Lung (tissue), 12 donors: ENCODE measurements around the gene KCNC4. TPM values are rescaled to one million over a fixed set of nuclear protein-coding genes. Genes with fewer than 3 reads are reported as not detected.

Experiments used
- ATAC-seq: fragments of 200-7000 bp; cut with Tn5 transposase; one replicate; pipeline ENCODE4 v1.9.1; 2020; ENCODE audit warnings: moderate number of reproducible peaks; ENCODE audit not compliant: insufficient read depth, low FRiP score
- DNase-seq, 3 donors: peaks; one replicate each; pipeline ENCODE4 v3.0.0-alpha.2; 2013 to 2017
- H3K27ac ChIP-seq, 2 donors: one replicate each; pipeline ENCODE4 v1.5.1; 2013; ENCODE audit warnings: mild to moderate bottlenecking in 2 of 2, moderate library complexity in 2 of 2, control low read depth in 1 of 2, inconsistent platforms in 1 of 2, low read depth in 1 of 2, low read length in 1 of 2
- H3K27me3 ChIP-seq, 3 donors: one replicate each; pipeline ENCODE4 v1.5.1; 2013; ENCODE audit warnings: low read length in 2 of 3; ENCODE audit not compliant: control insufficient read depth in 3 of 3, insufficient read depth in 3 of 3
- H3K36me3 ChIP-seq, 4 donors: one replicate each; pipeline ENCODE4 v1.5.1; 2013; ENCODE audit warnings: low read length in 4 of 4, mild to moderate bottlenecking in 1 of 4, moderate library complexity in 1 of 4; ENCODE audit not compliant: control insufficient read depth in 4 of 4, insufficient read depth in 4 of 4
- H3K4me1 ChIP-seq, 5 donors: one replicate each; pipeline ENCODE4 v1.5.1; 2013; ENCODE audit warnings: low read length in 5 of 5, mild to moderate bottlenecking in 2 of 5, moderate library complexity in 1 of 5; ENCODE audit not compliant: control insufficient read depth in 5 of 5, insufficient read depth in 5 of 5
- H3K4me3 ChIP-seq: one replicate; pipeline ENCODE4 v1.5.1; 2013; ENCODE audit warnings: mild to moderate bottlenecking, control low read depth, moderate library complexity
- H3K9ac ChIP-seq, 2 donors: one replicate each; pipeline ENCODE4 v1.5.1; 2013; ENCODE audit warnings: low read length in 2 of 2, control low read depth in 1 of 2; ENCODE audit not compliant: insufficient read depth in 1 of 2
- H3K9me3 ChIP-seq, 4 donors: one replicate each; pipeline ENCODE4 v1.5.1; 2013; ENCODE audit warnings: low read length in 3 of 4, mild to moderate bottlenecking in 1 of 4, moderate library complexity in 1 of 4; ENCODE audit not compliant: control insufficient read depth in 4 of 4, insufficient read depth in 3 of 4
- WGBS, 2 donors: extraction: QIAGEN DNeasy Blood & Tissue Kit; methylation state at CpG; one replicate each; pipeline ENCODE4 v1.1.7; 2013; 5-methylcytosine and 5-hydroxymethylcytosine counted together
- polyA plus RNA-seq, 2 donors: library from polyadenylated mRNA; stranded (reverse); fragments of 200-250 nt; gene quantifications; one replicate each; pipeline ENCODE4 v1.2.1, GENCODE V29; 2013
- total RNA-seq, 2 donors: library from RNA; depleted of rRNA in 1 of 2; stranded (reverse); fragments of >200 nt in 1 of 2; gene quantifications; one replicate each; pipeline ENCODE4 v1.2.1, GENCODE V29; 2014 to 2021
- TF ChIP-seq, protein P1 (sequence below): IDR thresholded peaks from 2 replicates; pipeline ENCODE4 v1.5.1; 2012; ENCODE audit warnings: mild to moderate bottlenecking; ENCODE audit errors: control extremely low read depth, extremely low read depth
- donor health status: control.
- donor health status: control.
- donor health status: Bipolar disorder and iron deficiency.
- donor health status: healthy.
- donor health status: DM: yes; HTN: yes; CAD: no.

KCNC4 gene
- total and polyA plus RNA-seq, 4 donors: 3.1 to 9.2 (median 3.5) TPM

GRCh38 chr1:110237386-110238152 is 27.5 kb downstream of the KCNC4 start:
- Histone ChIP-seq H3K4me1 (peaks cover 0 to 25% (median 10%) of the 10 kb centered on the region in 5 donors), H3K9me3 (peaks cover 0 to 5% (median under 1%) of the 10 kb centered on the region in 4 donors), H3K9ac (no peak overlapping the region), H3K36me3 (peaks cover 0 to 7% (median 0%) of the 10 kb centered on the region in 4 donors), H3K27me3 (peaks cover 0 to 5% (median 0%) of the 10 kb centered on the region in 3 donors), H3K27ac (no peak overlapping the region), H3K4me3 (no peak overlapping the region)
- TF ChIP-seq, protein P1, sequence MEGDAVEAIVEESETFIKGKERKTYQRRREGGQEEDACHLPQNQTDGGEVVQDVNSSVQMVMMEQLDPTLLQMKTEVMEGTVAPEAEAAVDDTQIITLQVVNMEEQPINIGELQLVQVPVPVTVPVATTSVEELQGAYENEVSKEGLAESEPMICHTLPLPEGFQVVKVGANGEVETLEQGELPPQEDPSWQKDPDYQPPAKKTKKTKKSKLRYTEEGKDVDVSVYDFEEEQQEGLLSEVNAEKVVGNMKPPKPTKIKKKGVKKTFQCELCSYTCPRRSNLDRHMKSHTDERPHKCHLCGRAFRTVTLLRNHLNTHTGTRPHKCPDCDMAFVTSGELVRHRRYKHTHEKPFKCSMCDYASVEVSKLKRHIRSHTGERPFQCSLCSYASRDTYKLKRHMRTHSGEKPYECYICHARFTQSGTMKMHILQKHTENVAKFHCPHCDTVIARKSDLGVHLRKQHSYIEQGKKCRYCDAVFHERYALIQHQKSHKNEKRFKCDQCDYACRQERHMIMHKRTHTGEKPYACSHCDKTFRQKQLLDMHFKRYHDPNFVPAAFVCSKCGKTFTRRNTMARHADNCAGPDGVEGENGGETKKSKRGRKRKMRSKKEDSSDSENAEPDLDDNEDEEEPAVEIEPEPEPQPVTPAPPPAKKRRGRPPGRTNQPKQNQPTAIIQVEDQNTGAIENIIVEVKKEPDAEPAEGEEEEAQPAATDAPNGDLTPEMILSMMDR: no peak
- no peak for ATAC-seq
- WGBS, 2 donors: 85 to 88% methylated on average over 13 of the region's 13 CpGs
- DNase-seq: no peak

- Histone ChIP-seq H3K27ac (no peak overlapping the region), H3K27me3 (peaks cover 0 to 5% (median 0%) of the 10 kb centered on the region in 3 donors), H3K4me3 (no peak overlapping the region), H3K4me1 (peaks cover 0 to 25% (median 10%) of the 10 kb centered on the region in 5 donors), H3K36me3 (no peaks in the 10 kb centered on the region), H3K9me3 (no peaks in the 10 kb centered on the region), H3K9ac (no peak overlapping the region)
- ATAC-seq (no peak), DNase-seq (peak; percentile 47 to 74 (median 70))
- WGBS, 2 donors: 66% methylated on average over 11 of the region's 11 CpGs
- TF ChIP-seq, protein P1: no peak
Measured at GRCh38 chr1:110239441-110240430, 29.6 kb downstream of the KCNC4 start.

GRCh38 chr1:110240476-110241210 is 30.5 kb downstream of the KCNC4 start:
- no peaks in the 10 kb centered on the region for H3K9me3 ChIP-seq
- DNase-seq (no peak), ATAC-seq (no peak)
- peaks cover 0 to 7% (median 0%) of the 10 kb centered on the region in 3 donors for H3K27me3 ChIP-seq
- no peak overlapping the region for H3K4me3 ChIP-seq
- no peak overlapping the region for H3K9ac ChIP-seq
- TF ChIP-seq, protein P1: no peak
- H3K4me1 ChIP-seq: peaks cover 0 to 16% (median 2%) of the 10 kb centered on the region in 5 donors
- peak overlapping the region in 1 of 2 donors; percentile 20 for H3K27ac ChIP-seq
- H3K36me3 ChIP-seq: no peaks in the 10 kb centered on the region
- whole genome bisulfite sequencing, 2 donors: 75 to 86% methylated on average over 13 of the region's 13 CpGs
